HG03460 (cell line): ENCODE results near the gene FASTKD1.
"Not testable (repeated sequence)": the region's sequence is repeated elsewhere in the genome, so short reads cannot be mapped to it uniquely, and the experiment has no call there.

Experiments
- ATAC-seq: cut with Tn5 transposase; IDR thresholded peaks from one replicate; pipeline ENCODE4 v1.9.1; 2021; ENCODE audit not compliant: unreplicated experiment

FASTKD1 gene

GRCh38 chr2:169571571-169571970 lies 2.1 kb downstream of the FASTKD1 start:
- no peak for ATAC-seq

DNA sequence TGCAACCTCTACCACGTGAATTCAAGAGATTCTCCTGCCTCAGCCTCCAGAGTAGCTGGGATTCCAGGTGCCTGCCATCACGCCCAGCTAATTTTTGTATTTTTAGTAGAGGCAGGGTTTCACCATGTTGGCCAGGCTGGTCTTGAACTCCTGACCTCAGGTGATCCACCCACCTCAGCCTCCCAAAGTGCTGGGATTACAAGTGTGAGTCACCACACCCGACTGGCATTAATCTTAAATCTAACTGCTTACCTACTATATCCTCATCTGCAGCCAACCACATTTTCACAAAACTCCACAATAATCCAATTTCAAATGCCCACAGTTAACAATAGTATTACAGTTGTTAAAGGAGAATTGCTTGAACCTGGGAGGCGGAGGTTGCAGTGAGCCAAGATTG lies 2.9 kb downstream of the FASTKD1 start:
- ATAC-seq = not testable (repeated sequence)

- no peak for ATAC-seq
These were observed 3.7 kb downstream of the FASTKD1 start for GRCh38 chr2:169569948-169570347.

DNA sequence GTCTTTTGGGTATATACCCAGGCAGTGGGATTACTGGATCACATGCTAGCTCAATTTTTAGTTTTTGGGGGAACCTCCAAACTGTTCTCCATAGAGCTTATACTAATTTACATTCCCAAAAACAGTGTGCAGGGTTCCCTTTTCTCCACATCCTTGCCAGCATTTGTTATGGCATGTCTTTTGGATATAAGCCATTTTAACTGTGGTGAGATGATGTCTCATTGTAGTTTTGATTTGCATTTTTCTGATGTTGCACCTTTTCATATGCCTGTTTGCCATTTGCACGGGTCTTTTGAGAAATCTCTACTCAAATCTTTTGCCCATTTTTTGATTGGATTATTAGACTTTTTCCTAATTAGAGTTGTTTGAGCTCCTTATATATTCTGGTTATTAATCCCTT lies 8.0 kb downstream of the FASTKD1 start:
- no peak for ATAC-seq

GRCh38 chr2:169562519-169562918 lies 11.1 kb downstream of the FASTKD1 start:
- no peak for ATAC-seq

DNA sequence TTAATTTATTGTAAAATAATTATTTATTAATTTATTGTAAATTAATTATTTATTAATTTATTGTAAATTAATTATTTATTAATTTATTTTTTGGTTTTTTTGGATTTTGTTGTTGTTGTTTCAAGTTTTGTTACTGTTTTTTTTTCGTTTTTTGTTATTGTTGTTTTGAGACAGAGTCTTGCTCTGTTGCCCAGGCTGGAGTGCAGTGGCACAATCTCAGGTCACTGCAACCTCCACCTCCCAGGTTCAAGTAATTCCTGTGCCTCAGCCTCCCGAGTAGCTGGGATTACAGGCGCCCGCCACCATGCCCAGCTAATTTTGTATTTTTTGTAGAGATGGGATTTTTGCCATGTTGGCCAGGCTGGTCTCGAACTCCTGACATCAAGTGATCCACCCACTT lies 11.6 kb downstream of the FASTKD1 start:
- ATAC-seq = not testable (repeated sequence)

- ATAC-seq = no peak
These were observed 12.3 kb downstream of the FASTKD1 start for GRCh38 chr2:169561364-169561763.

- ATAC-seq = no peak
These were observed 26.9 kb downstream of the FASTKD1 start for GRCh38 chr2:169546756-169547155.

DNA sequence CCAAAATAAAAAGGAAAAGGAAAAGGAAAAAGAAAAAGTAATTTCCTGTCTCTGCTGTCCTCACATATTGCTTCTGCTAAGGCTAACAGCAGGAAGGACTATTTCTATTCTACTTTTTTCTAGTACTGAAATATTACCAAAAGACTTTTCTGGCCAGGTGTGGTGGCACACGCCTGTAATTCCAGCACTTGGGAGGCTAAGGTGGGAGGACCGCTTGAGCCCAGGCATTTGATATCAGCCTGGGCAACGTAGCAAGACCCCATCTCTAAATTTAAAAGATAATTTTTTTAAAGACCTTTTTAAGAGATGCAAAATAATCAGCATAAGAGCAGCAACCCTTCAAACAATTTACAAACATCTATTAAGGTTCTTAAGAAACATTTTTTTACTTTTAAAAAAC lies 31.2 kb downstream of the FASTKD1 start:
- ATAC-seq = no peak

DNA sequence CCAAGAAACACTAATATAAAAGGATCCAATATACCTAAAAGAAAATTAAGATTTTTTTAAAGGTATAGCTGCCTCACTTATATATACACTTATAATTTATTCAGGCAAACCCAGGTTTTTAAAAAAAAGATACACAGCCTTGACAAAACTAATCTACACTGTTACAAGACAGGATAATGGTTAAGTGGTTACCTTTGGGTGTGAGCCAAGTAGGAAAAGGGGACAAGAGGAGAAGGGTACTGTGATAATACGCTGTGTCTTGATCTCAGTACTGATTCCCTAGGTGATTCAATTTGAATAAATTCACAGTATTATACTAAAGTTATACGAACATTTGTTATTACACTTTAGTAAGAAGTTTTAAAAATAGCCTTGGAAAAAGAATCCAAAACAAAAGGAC lies 33.5 kb downstream of the FASTKD1 start:
- no peak for ATAC-seq

DNA sequence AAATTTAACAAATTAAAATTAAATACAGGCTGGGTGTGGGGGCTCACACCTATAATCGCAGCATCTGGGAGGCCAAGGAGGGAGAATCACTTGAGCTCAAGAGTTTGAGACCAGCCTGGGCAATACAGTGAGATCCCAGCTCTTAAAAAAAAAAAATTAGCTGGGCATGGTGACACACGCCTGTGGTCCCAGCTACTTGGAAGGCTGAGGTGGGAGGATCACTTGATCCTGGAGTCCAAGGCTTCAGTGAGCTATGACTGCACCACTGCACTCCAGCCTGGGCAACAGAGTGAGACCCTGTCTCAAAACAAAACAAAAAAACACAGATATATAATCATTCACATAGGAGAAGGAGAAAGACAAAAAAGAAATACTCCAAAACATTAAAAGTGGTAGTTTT lies 34.2 kb downstream of the FASTKD1 start:
- not testable (repeated sequence) for ATAC-seq

GRCh38 chr2:169528271-169528701 lies 45.4 kb downstream of the FASTKD1 start:
- peak; percentile 77 for ATAC-seq

DNA sequence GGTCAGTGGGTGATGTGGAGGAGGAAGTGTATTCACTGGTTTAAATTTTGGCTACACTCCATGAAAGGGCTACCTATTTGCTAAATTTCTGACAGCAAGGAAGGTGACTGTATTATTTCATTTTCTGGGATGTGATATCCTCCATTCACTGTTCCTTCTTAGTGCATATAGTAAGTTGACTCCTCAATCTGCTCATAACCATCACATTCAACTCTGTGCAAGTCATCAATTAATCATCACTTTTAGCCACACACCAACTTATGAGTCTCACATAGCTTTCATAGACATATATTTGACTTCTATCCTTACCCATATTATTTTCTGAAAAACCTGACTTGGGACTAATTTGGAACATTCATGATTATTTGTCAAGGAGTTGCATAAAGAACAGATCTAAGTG lies 47.2 kb downstream of the FASTKD1 start:
- ATAC-seq = no peak

GRCh38 chr2:169525434-169525833 lies 48.2 kb downstream of the FASTKD1 start:
- no peak for ATAC-seq

DNA sequence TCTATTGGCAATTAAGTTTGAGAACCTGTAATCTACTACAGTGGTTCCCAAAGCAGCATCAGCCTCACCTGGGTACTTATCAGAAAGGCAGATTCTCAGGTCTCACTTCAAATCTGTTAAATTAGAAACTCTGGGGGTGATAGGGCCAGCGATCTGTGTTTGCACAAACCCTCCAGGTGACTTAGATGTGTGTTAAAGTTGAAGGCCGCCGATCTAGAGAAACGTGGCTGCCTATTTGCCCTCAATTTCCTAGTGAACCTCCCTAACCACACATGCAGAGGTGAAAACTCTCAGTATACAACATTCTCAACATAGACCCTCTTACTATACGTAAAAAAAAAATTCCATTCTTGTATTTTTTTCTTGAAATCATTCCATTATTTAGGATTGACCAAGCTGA lies 50.0 kb downstream of the FASTKD1 start:
- no peak for ATAC-seq

DNA sequence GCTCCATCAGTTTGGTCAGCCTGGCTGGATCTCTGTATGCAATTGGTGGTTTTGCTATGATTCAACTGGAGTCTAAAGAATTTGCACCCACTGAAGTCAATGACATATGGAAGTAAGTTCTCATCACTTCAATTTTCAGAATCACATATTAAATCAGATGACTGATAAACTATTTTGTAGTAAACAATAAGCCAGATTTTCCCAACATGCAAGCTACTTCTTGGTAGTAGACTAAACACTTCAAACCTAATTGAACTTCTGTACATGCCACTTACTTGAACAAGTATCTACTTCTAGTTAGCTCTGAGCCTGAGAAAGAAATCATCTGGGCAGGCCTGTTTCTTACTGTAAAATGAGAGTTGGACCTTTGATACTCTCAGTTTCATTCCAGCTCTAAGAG lies 52.8 kb downstream of the FASTKD1 start:
- ATAC-seq = no peak

DNA sequence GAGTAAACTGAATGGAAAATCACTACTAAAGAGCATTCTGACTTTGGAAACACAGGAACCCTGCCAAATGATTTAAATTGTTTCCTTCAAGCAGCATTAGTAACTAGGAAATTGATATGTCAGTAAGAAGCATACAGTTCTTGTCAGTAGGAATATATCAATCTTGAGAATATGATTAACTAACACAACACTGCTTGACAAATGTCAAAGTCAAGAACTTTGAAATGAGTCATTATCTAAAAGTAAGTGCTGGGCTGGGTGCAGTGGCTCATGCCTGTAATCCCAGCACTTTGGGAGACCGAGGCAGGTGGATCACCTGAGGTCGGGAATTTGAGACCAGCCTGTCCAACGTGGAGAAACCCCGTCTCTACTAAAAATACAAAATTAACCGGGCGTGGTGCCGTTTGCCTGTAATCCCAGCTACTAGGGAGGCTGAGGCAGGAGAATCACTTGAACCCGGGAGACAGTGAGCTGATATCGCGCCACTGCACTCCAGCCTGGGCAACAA lies 57.1 kb downstream of the FASTKD1 start:
- ATAC-seq = not testable (repeated sequence)

DNA sequence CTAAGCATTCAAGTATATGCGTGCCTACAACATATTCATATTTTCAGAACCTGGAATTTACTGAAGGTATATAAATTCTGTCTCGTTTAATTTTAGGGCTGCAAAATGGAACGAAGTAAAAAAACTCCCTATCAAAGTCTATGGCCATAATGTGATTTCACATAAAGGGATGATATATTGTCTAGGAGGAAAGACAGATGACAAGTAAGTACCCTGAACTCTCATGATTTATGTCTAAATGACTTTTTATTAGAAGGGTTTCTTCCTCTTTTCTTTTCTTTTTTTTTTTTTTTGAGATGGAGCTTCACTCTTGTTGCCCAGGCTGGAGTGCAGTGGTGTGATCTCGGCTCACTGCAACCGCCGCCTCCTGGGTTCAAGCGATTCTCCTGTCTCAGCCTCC lies 58.9 kb downstream of the FASTKD1 start:
- not testable (repeated sequence) for ATAC-seq

- no peak for ATAC-seq
These were observed 59.7 kb downstream of the FASTKD1 start for GRCh38 chr2:169513926-169514325.

GRCh38 chr2:169513094-169513493 lies 60.6 kb downstream of the FASTKD1 start:
- no peak for ATAC-seq

DNA sequence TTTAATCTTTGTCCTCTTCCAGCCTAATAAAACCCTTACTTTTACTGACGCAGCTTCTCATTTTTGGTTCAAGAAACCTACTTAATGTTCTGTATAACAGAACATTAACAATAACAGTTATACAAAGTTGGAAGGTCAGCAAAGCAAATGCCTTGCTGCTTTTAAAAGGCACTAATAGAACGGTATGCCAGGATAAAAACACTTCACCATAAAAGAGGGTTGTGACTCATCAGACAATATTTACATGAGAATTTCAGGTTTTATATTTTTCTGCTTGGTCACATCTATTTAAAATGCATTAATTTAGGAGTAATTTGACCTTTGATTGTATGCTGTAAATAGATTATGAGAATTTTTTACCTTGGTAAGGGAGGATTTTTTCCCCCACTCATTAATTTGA lies 61.1 kb downstream of the FASTKD1 start:
- no peak for ATAC-seq

DNA sequence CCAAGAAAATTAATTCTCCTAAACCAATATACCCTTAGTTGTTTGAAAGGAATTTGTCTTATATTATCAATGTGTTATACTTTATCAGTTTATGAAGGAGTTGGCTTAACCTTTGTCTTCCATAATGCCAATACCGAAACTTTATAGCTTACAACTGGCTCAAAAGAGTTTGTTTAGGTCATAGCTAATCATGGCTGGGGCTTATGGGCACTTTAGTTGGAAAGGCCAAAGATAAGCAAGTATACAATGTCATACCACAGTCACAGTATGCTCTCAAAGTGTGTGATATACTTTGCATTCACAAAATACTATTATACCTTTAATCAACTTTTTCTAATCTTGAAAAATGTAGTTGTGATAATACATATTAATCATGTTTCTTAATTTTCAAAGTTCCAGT lies 61.8 kb downstream of the FASTKD1 start:
- ATAC-seq = no peak

DNA sequence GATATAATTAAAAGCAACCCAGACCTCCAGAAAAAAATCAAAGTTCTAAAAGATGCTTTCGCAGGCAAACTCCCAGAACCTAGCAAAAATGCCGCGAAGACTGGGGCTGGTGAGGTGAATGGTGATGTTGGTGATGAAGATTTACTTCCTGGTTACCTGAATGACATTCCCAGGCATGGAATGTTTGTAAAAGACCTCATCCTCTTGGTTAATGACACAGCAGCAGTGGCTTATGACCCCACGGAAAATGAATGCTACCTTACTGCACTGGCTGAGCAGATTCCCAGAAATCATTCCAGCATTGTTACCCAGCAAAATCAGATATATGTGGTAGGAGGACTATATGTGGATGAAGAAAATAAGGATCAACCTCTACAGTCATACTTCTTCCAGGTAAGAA lies 63.2 kb downstream of the FASTKD1 start:
- no peak for ATAC-seq

DNA sequence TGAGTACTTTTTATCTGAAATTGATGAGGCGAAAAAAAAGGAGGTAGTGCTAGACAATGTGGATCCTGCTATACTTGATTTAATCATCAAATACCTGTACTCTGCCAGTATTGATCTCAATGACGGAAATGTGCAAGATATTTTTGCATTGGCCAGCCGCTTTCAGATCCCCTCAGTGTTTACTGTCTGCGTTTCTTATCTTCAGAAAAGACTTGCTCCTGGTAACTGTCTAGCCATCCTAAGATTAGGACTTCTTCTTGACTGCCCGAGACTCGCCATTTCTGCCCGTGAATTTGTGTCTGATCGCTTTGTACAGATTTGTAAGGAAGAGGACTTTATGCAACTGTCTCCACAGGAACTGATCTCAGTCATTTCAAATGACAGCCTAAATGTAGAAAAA lies 63.7 kb downstream of the FASTKD1 start:
- ATAC-seq = no peak
